GM12878 (cell line): ENCODE measurements around the gene SYT10. TPM values are rescaled to one million over a fixed set of nuclear protein-coding genes. Genes with fewer than 3 reads are reported as not detected.
"Not testable (repeated sequence)": the region's sequence is repeated elsewhere in the genome, so short reads cannot be mapped to it uniquely, and the experiment has no call there.

Experiments
- ATAC-seq: fragments of 200-7000 bp; cut with Tn5 transposase; 3 replicates; pipeline ENCODE4 v1.9.1; 2020; ENCODE audit warnings: mild to moderate bottlenecking, moderate library complexity
- BruUV-seq: library from RNA; stranded (reverse); fragments of 400-500 nt; replicated peaks from 2 replicates; lab custom pipeline; 2021; lab: Mats Ljungman, UMichigan
- CTCF ChIA-PET: fragments of 300-600 bp; sonication (Branson Sonifier 250); formaldehyde crosslinking; extraction: SDS; loops from one replicate; lab custom pipeline; 2021; ENCODE audit warnings: inconsistent platforms; lab: Yijun Ruan, JAX
- POLR2A ChIA-PET: fragments of 350-600 bp; formaldehyde crosslinking; extraction: SDS; loops from one replicate; lab custom pipeline; 2021; ENCODE audit warnings: inconsistent platforms; lab: Charles Lee
- RAD21 ChIA-PET: fragments of 300-600 bp; sonication (Branson Sonifier 250); formaldehyde crosslinking; loops from one replicate; lab custom pipeline; 2023; ENCODE audit warnings: antibody characterized with exemption; ENCODE audit not compliant: unreplicated experiment; lab: Charles Lee
- SMC1A ChIA-PET: fragments of 300-600 bp; sonication (Branson Sonifier 250); formaldehyde crosslinking; loops from one replicate; lab custom pipeline; 2023; ENCODE audit not compliant: unreplicated experiment, uncharacterized antibody; lab: Charles Lee
- DNase-seq: peaks from one replicate; pipeline ENCODE4 v3.0.0-alpha.2; 2011; ENCODE audit warnings: low read depth, low spot score
- FAIRE-seq: peaks from 3 replicates; lab custom pipeline; 2011; peaks lifted over from hg19 to GRCh38; lab: Jason Lieb, UNC
- H2AFZ ChIP-seq: 2 replicates; pipeline ENCODE4 v1.6.0; 2011; ENCODE audit warnings: low read depth, low read length, control low read depth; ENCODE audit not compliant: control insufficient read depth
- H3K27ac ChIP-seq: 2 replicates; pipeline ENCODE4 v1.5.1; 2011; ENCODE audit warnings: control low read depth; ENCODE audit not compliant: control insufficient read depth, insufficient read depth
- H3K27me3 ChIP-seq, 2 experiments: replicated peaks in 1 of 2; 2 replicates each; pipeline versions ENCODE4 v1.6.0 to v1.6.1; 2011; ENCODE audit warnings: low read length in 1 of 2; ENCODE audit not compliant: control insufficient read depth in 2 of 2, insufficient read depth in 2 of 2
- H3K36me3 ChIP-seq, 2 experiments: 2 replicates each; pipeline ENCODE4 v1.5.1; 2011; ENCODE audit warnings: low read length in 1 of 2; ENCODE audit not compliant: control insufficient read depth in 2 of 2, insufficient read depth in 2 of 2
- H3K4me1 ChIP-seq: 2 replicates; pipeline ENCODE4 v1.6.1; 2011; ENCODE audit warnings: mild to moderate bottlenecking, low read length, moderate library complexity, mixed read lengths; ENCODE audit not compliant: control insufficient read depth, insufficient read depth
- H3K4me2 ChIP-seq: 2 replicates; pipeline ENCODE4 v1.6.0; 2011; ENCODE audit warnings: control low read depth; ENCODE audit not compliant: control insufficient read depth, insufficient read depth
- H3K4me3 ChIP-seq: fragments of 200-600 bp; sonication (generic); 2 replicates; pipeline ENCODE4 v1.5.1; 2016
- H3K79me2 ChIP-seq: 2 replicates; pipeline ENCODE4 v1.6.0; 2011; ENCODE audit warnings: low read length; ENCODE audit not compliant: control insufficient read depth, insufficient read depth
- H3K9ac ChIP-seq: 2 replicates; pipeline ENCODE4 v1.8.0; 2011; ENCODE audit warnings: low read length, control low read depth, mixed read lengths; ENCODE audit not compliant: control insufficient read depth, insufficient read depth
- H3K9me3 ChIP-seq: replicated peaks from 3 replicates; pipeline ENCODE4 v1.5.1; 2011; ENCODE audit warnings: mild to moderate bottlenecking, low read length; ENCODE audit not compliant: control insufficient read depth, insufficient read depth
- H4K20me1 ChIP-seq: 2 replicates; pipeline ENCODE4 v1.6.0; 2011; ENCODE audit not compliant: control insufficient read depth, insufficient read depth
- CHD1 ChIP-seq: IDR thresholded peaks from 2 replicates; pipeline ENCODE4 v1.6.1; 2012; ENCODE audit warnings: low read depth, low read length, improper control_type of control experiment
- DPF2 ChIP-seq: fragments of 450-650 bp; IDR thresholded peaks from 2 replicates; pipeline ENCODE4 v1.6.1; 2017; ENCODE audit warnings: mild to moderate bottlenecking
- EGR1 ChIP-seq, 2 experiments: IDR thresholded peaks; 1 replicate in 1 of 2; 2 replicates in 1 of 2; pipeline ENCODE4 v1.6.1; 2011 to 2012; ENCODE audit warnings: low read depth in 2 of 2, low read length in 2 of 2, borderline replicate concordance in 1 of 2, mild to moderate bottlenecking in 1 of 2, moderate library complexity in 1 of 2
- IRF4 ChIP-seq: IDR thresholded peaks from 2 replicates; pipeline ENCODE4 v1.6.1; 2011; ENCODE audit warnings: low read depth, low read length
- NFXL1 ChIP-seq: fragments of 450-650 bp; IDR thresholded peaks from 2 replicates; pipeline ENCODE4 v1.6.1; 2017; ENCODE audit warnings: antibody characterized with exemption, mild to moderate bottlenecking, borderline replicate concordance
- PAX5 ChIP-seq: IDR thresholded peaks from 2 replicates; pipeline ENCODE4 v1.6.1; 2011; ENCODE audit warnings: low read depth, low read length, borderline replicate concordance
- PML ChIP-seq: IDR thresholded peaks from 2 replicates; pipeline ENCODE4 v1.6.1; 2012; ENCODE audit warnings: low read length, inconsistent platforms
- POLR2AphosphoS2 ChIP-seq: IDR thresholded peaks from 2 replicates; pipeline ENCODE4 v1.6.1; 2011; ENCODE audit warnings: low read depth, mild to moderate bottlenecking, low read length, improper control_type of control experiment, moderate library complexity
- SPI1 ChIP-seq: IDR thresholded peaks from 2 replicates; pipeline ENCODE4 v1.6.1; 2011; ENCODE audit warnings: low read depth, mild to moderate bottlenecking, low read length, moderate library complexity, borderline replicate concordance; ENCODE audit not compliant: insufficient read depth
- TCF7 ChIP-seq: IDR thresholded peaks from 2 replicates; pipeline ENCODE4 v1.6.1; 2014; ENCODE audit warnings: antibody characterized with exemption, borderline replicate concordance
- WGBS: methylation state at CpG from one replicate; pipeline ENCODE4 v1.1.6; 2016; ENCODE audit warnings: low lambda C conversion rate; ENCODE audit not compliant: insufficient replicate concordance, insufficient coverage; ENCODE audit errors: missing lambda C conversion rate; 5-methylcytosine and 5-hydroxymethylcytosine counted together
- in situ Hi-C: fragments of 300-500 bp; cut with MboI; formaldehyde crosslinking; loops from 9 replicates; pipeline ENCODE4 v1.14.3; 2018; ENCODE audit warnings: mixed read lengths
- intact Hi-C: fragments of 100-400 bp; cut with micrococcal nuclease; formaldehyde crosslinking; loops from one replicate; pipeline ENCODE4 v1.14.2; 2022; ENCODE audit not compliant: unreplicated experiment
- polyA plus RNA-seq, 11 experiments: library from polyadenylated mRNA; depleted of rRNA in 4 of 11; unstranded in 6 of 11; stranded (reverse) in 5 of 11; fragments of >200 nt; fragmentation: Nextera tagmentation in 4 of 11; fragmentation: Illumina TruSeq in 1 of 11; extraction: Ambion mirVana in 4 of 11; extraction: Trizol in 1 of 11; gene quantifications; 1 replicate in 1 of 11; 2 replicates in 10 of 11; pipeline versions ENCODE4 v1.2.1 to v1.2.3, GENCODE V29; 2011 to 2016; ENCODE audit warnings: inconsistent platforms in 2 of 11, missing spikeins in 2 of 11, low read depth in 1 of 11
- total RNA-seq, 4 experiments: library from RNA; depleted of rRNA in 3 of 4; stranded (reverse); fragments of >200 nt in 3 of 4; fragmentation: Illumina TruSeq in 1 of 4; extraction: Trizol in 1 of 4; gene quantifications; 2 replicates each; pipeline versions ENCODE4 v1.2.1 to v1.2.3, GENCODE V29; 2013 to 2021

The SYT10 gene
- total and polyA plus RNA-seq, 10 of the 15 experiments (the other 5 are each of a cell fraction or from before 2014, with no cell fraction given): 0.05 TPM; not detected in 9

DNA sequence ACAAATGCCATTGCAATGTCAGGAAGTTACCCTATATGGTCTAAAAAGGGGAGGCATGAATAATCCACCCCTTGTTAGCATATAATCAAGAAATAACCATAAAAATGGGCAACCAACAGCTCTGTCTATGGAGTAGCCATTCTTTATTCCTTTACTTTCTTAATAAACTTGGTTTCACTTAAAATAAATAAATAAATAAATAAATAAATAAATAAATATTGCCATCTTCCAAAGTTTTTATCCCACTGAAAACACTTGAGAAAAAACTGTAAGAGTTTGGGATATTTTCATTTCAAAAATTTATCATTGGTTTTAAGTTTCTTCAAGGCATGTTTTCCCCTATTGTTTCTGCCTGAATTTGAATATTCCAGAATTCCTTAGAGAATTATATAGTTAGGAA, 89.8 kb downstream of the SYT10 start:
- BruUV-seq: no TSS peak
- ChIA-PET CTCF (no interaction called here), RAD21 (no interaction called here), POLR2A (no interaction called here), SMC1A (no interaction called here)
- DNase-seq (no peak), FAIRE-seq (no peak), ATAC-seq (no peak)
- Histone ChIP-seq H3K4me2 (no peak overlapping the region), H3K27me3 (no peaks in the 10 kb centered on the region), H3K9ac (no peak overlapping the region), H4K20me1 (no peaks in the 10 kb centered on the region), H3K36me3 (no peaks in the 10 kb centered on the region), H3K4me1 (no peaks in the 10 kb centered on the region), H2AFZ (no peak overlapping the region), H3K4me3 (no peak overlapping the region), H3K9me3 (no peaks in the 10 kb centered on the region; the same call in 2 of the 3 replicates), H3K79me2 (no peaks in the 10 kb centered on the region), H3K27ac (no peak overlapping the region)
- in situ Hi-C loops (no loop called here), intact Hi-C loops (no loop called here)
- no peak for TF ChIP-seq PML
- TF ChIP-seq CHD1: no peak
- TF ChIP-seq PAX5: no peak
- no peak for TF ChIP-seq POLR2AphosphoS2
- no peak for TF ChIP-seq NFXL1
- no peak for TF ChIP-seq IRF4
- no peak for TF ChIP-seq SPI1
- TF ChIP-seq DPF2: no peak
- no peak for TF ChIP-seq EGR1 (IDR thresholded peaks at IDR 0.05; ENCODE audit: borderline replicate concordance in 1 of 2, low read depth in 2 of 2, low read length in 2 of 2)
- TF ChIP-seq TCF7: no peak

DNA sequence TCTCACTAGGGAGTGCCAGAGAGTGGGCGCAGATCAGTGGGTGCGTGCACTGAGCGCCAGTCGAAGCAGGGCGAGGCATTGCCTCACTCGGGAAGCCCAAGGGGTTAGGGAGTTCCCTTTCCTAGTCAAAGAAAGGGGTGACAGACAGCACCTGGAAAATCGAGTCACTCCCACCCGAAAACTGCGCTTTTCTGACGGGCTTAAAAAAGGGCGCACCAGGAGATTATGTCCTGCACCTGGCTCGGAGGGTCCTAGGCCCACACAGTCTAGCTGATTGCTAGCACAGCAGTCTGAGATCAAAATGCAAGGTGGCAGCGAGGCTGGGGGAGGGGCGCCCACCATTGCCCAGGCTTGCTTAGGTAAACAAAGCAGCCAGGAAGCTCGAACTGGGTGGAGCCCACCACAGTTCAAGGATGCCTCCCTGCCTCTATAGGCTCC, 107.6 kb downstream of the SYT10 start:
- RAD21 ChIA-PET, CTCF ChIA-PET, H2AFZ ChIP-seq, H4K20me1 ChIP-seq, H3K27me3 ChIP-seq, FAIRE-seq, DNase-seq, POLR2A ChIA-PET, H3K79me2 ChIP-seq, intact Hi-C loops, BruUV-seq, H3K4me2 ChIP-seq, H3K9ac ChIP-seq, H3K36me3 ChIP-seq, ATAC-seq, H3K4me1 ChIP-seq, H3K27ac ChIP-seq, in situ Hi-C loops, SMC1A ChIA-PET, H3K4me3 ChIP-seq, H3K9me3 ChIP-seq: not testable (repeated sequence)
- WGBS: 24% methylated on average over 15 of the region's 15 CpGs
